GM23338 (cell line): ENCODE data around the gene GRAMD1B. TPM values are rescaled to one million over a fixed set of nuclear protein-coding genes. Genes with fewer than 3 reads are reported as not detected.

Source experiments
- ATAC-seq: fragments of 200-7000 bp; cut with Tn5 transposase; 3 replicates; pipeline ENCODE4 v1.9.1; 2020
- DNase-seq: peaks from one replicate; pipeline ENCODE4 v3.0.0-alpha.2; 2015; ENCODE audit warnings: low spot score
- H2AFZ ChIP-seq: fragments of 200-600 bp; sonication (generic); 2 replicates; pipeline ENCODE4 v1.8.0; 2016; ENCODE audit warnings: antibody characterized with exemption, mild to moderate bottlenecking, moderate library complexity
- H3F3A ChIP-seq: fragments of 200-600 bp; sonication (generic); replicated peaks from 2 replicates; pipeline ENCODE4 v1.8.0; 2017; ENCODE audit warnings: antibody characterized with exemption, mixed run types, low read depth
- H3K27ac ChIP-seq: fragments of 200-600 bp; sonication (generic); 2 replicates; pipeline ENCODE4 v1.6.1; 2016; ENCODE audit warnings: low read depth
- H3K27me3 ChIP-seq: fragments of 200-600 bp; sonication (generic); 2 replicates; pipeline ENCODE4 v1.8.0; 2016; ENCODE audit warnings: mild to moderate bottlenecking, mixed run types, moderate library complexity; ENCODE audit not compliant: insufficient read depth
- H3K36me3 ChIP-seq: fragments of 200-600 bp; sonication (generic); 2 replicates; pipeline ENCODE4 v1.8.0; 2016; ENCODE audit warnings: mild to moderate bottlenecking; ENCODE audit not compliant: insufficient read depth
- H3K4me1 ChIP-seq: fragments of 200-600 bp; sonication (generic); 2 replicates; pipeline ENCODE4 v1.8.0; 2016; ENCODE audit warnings: mild to moderate bottlenecking, moderate library complexity; ENCODE audit not compliant: insufficient read depth
- H3K4me2 ChIP-seq: fragments of 200-600 bp; sonication (generic); 2 replicates; pipeline ENCODE4 v1.7.1; 2017; ENCODE audit warnings: mixed run types
- H3K4me3 ChIP-seq: fragments of 200-600 bp; sonication (generic); 2 replicates; pipeline ENCODE4 v1.6.1; 2016; ENCODE audit warnings: mixed run types
- H3K79me2 ChIP-seq: fragments of 200-600 bp; sonication (generic); replicated peaks from 2 replicates; pipeline ENCODE4 v1.8.0; 2017; ENCODE audit warnings: mild to moderate bottlenecking; ENCODE audit not compliant: insufficient read depth
- H3K9me2 ChIP-seq: fragments of 200-600 bp; sonication (generic); 2 replicates; pipeline ENCODE4 v1.8.0; 2017; ENCODE audit not compliant: insufficient read depth
- H4K20me1 ChIP-seq: fragments of 200-600 bp; sonication (generic); replicated peaks from 2 replicates; pipeline ENCODE4 v1.8.0; 2017; ENCODE audit warnings: mild to moderate bottlenecking; ENCODE audit not compliant: insufficient read depth
- H3K27ac Mint-ChIP-seq: 2 replicates; pipeline ENCODE4 v1.8.0; 2020; ENCODE audit warnings: inconsistent platforms, mild to moderate bottlenecking, moderate library complexity, mixed read lengths
- H3K27me3 Mint-ChIP-seq: 3 replicates; pipeline ENCODE4 v1.8.0; 2022; ENCODE audit warnings: low read depth, mild to moderate bottlenecking, moderate library complexity, mixed read lengths, inconsistent platforms; ENCODE audit not compliant: insufficient read depth, poor library complexity
- H3K36me3 Mint-ChIP-seq: 3 replicates; pipeline ENCODE4 v1.8.0; 2021; ENCODE audit warnings: low read depth, mild to moderate bottlenecking, inconsistent platforms, moderate library complexity, mixed read lengths
- H3K4me1 Mint-ChIP-seq: 3 replicates; pipeline ENCODE4 v1.8.0; 2020; ENCODE audit warnings: mild to moderate bottlenecking, inconsistent platforms, mixed read lengths
- H3K4me3 Mint-ChIP-seq: 3 replicates; pipeline ENCODE4 v1.8.0; 2021; ENCODE audit warnings: moderate library complexity, mild to moderate bottlenecking, inconsistent platforms, mixed read lengths
- H3K9me3 Mint-ChIP-seq: 3 replicates; pipeline ENCODE4 v1.8.0; 2020; ENCODE audit warnings: moderate library complexity, mild to moderate bottlenecking, inconsistent platforms, mixed read lengths
- CREB1 ChIP-seq: fragments of 250-450 bp; sonication (Bioruptor Pico); IDR thresholded peaks from 2 replicates; pipeline ENCODE4 v1.5.0; 2020; ENCODE audit warnings: low read depth, mild to moderate bottlenecking, moderate library complexity
- CTCF ChIP-seq, 2 experiments: fragments of 200-600 bp in 1 of 2; sonication (generic) in 1 of 2; conservative IDR thresholded peaks; 2 replicates each; pipeline versions ENCODE4 v1.5.1 to v1.6.1; 2016 to 2017; ENCODE audit warnings: antibody characterized with exemption in 2 of 2, low read depth in 2 of 2, mild to moderate bottlenecking in 2 of 2, moderate library complexity in 1 of 2
- EZH2 ChIP-seq: fragments of 200-600 bp; sonication (generic); IDR thresholded peaks from one replicate; pipeline ENCODE4 v1.8.0; 2017; ENCODE audit warnings: antibody characterized with exemption, mild to moderate bottlenecking, low read depth; ENCODE audit not compliant: unreplicated experiment
- EZH2phosphoT487 ChIP-seq: fragments of 200-600 bp; sonication (generic); IDR thresholded peaks from one replicate; pipeline ENCODE4 v1.8.1; 2018; ENCODE audit warnings: antibody characterized with exemption; ENCODE audit not compliant: unreplicated experiment
- JUNB ChIP-seq: IDR thresholded peaks from one replicate; pipeline ENCODE4 v1.6.1; 2016; ENCODE audit warnings: antibody characterized with exemption; ENCODE audit not compliant: unreplicated experiment
- NANOG ChIP-seq: IDR thresholded peaks from 2 replicates; pipeline ENCODE4 v1.6.1; 2016; ENCODE audit warnings: antibody characterized with exemption, borderline replicate concordance
- POLR2AphosphoS5 ChIP-seq: IDR thresholded peaks from 2 replicates; pipeline ENCODE4 v1.6.1; 2016; ENCODE audit warnings: antibody characterized with exemption, low read depth
- REST ChIP-seq: IDR thresholded peaks from one replicate; pipeline ENCODE4 v1.6.1; 2018; ENCODE audit warnings: antibody characterized with exemption; ENCODE audit not compliant: unreplicated experiment
- STAT1 ChIP-seq: IDR thresholded peaks from one replicate; pipeline ENCODE4 v1.6.1; 2016; ENCODE audit warnings: antibody characterized with exemption; ENCODE audit not compliant: unreplicated experiment
- ZNF114 ChIP-seq: fragments of 250-450 bp; sonication (Bioruptor Pico); IDR thresholded peaks from 2 replicates; pipeline ENCODE4 v1.5.0; 2020; ENCODE audit warnings: mild to moderate bottlenecking, moderate library complexity
- ZNF331 ChIP-seq: fragments of 250-450 bp; sonication (Bioruptor Pico); IDR thresholded peaks from 2 replicates; pipeline ENCODE4 v1.5.0; 2020; ENCODE audit warnings: low read depth, mild to moderate bottlenecking, moderate library complexity
- polyA plus RNA-seq: library from polyadenylated mRNA; unstranded; fragments of >200 nt; fragmentation: Nextera tagmentation; extraction: Ambion mirVana; gene quantifications from 2 replicates; pipeline ENCODE4 v1.2.1, GENCODE V29; 2016
- total RNA-seq: library from RNA; depleted of rRNA; stranded (reverse); fragments of >200 nt; shearing (Covaris generic); gene quantifications from 2 replicates; pipeline ENCODE4 v1.2.3, GENCODE V29; 2014
- TF ChIP-seq, protein P1 (sequence below): IDR thresholded peaks from 2 replicates; pipeline ENCODE4 v1.6.1; 2016; ENCODE audit warnings: antibody characterized with exemption
- TF ChIP-seq, protein P2 (sequence below): fragments of 250-450 bp; sonication (Bioruptor Pico); IDR thresholded peaks from 2 replicates; pipeline ENCODE4 v1.5.0; 2020; ENCODE audit warnings: mild to moderate bottlenecking, moderate library complexity

The GRAMD1B gene
- total and polyA plus RNA-seq, 2 experiments from 2014 or later: 3.7 to 24.3 TPM

- peaks cover 3% of the 10 kb centered on the region; the same call in 1 of the 3 replicates for H3K9me3 Mint-ChIP-seq
- H3K36me3 Mint-ChIP-seq: peaks cover 5% of the 10 kb centered on the region; the same call in 1 of the 3 replicates
- no peak overlapping the region for H2AFZ ChIP-seq
- no peaks in the 10 kb centered on the region for H4K20me1 ChIP-seq
- no peaks in the 10 kb centered on the region for H3K27me3 ChIP-seq
- H3F3A ChIP-seq: no peaks in the 10 kb centered on the region; the same call in 1 of the 2 replicates
- ATAC-seq (no peak), DNase-seq (no peak)
- no peaks in the 10 kb centered on the region; the same call in 1 of the 2 replicates for H3K79me2 ChIP-seq
- H3K27ac ChIP-seq: no peak overlapping the region
- TF ChIP-seq ZNF331 (CRISPR knock-in tag) (no peak), STAT1 (no peak), ZNF114 (CRISPR knock-in tag) (no peak), EZH2 (no peak), REST (no peak), CTCF (conservative IDR thresholded peaks at IDR 0.05; ENCODE audit: low read depth in 2 of 2) (no peak), EZH2phosphoT487 (no peak), NANOG (no peak), POLR2AphosphoS5 (no peak), JUNB (no peak), CREB1 (CRISPR knock-in tag) (no peak)
- TF ChIP-seq, protein P1, sequence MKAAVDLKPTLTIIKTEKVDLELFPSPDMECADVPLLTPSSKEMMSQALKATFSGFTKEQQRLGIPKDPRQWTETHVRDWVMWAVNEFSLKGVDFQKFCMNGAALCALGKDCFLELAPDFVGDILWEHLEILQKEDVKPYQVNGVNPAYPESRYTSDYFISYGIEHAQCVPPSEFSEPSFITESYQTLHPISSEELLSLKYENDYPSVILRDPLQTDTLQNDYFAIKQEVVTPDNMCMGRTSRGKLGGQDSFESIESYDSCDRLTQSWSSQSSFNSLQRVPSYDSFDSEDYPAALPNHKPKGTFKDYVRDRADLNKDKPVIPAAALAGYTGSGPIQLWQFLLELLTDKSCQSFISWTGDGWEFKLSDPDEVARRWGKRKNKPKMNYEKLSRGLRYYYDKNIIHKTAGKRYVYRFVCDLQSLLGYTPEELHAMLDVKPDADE: no peak
- TF ChIP-seq, protein P2, sequence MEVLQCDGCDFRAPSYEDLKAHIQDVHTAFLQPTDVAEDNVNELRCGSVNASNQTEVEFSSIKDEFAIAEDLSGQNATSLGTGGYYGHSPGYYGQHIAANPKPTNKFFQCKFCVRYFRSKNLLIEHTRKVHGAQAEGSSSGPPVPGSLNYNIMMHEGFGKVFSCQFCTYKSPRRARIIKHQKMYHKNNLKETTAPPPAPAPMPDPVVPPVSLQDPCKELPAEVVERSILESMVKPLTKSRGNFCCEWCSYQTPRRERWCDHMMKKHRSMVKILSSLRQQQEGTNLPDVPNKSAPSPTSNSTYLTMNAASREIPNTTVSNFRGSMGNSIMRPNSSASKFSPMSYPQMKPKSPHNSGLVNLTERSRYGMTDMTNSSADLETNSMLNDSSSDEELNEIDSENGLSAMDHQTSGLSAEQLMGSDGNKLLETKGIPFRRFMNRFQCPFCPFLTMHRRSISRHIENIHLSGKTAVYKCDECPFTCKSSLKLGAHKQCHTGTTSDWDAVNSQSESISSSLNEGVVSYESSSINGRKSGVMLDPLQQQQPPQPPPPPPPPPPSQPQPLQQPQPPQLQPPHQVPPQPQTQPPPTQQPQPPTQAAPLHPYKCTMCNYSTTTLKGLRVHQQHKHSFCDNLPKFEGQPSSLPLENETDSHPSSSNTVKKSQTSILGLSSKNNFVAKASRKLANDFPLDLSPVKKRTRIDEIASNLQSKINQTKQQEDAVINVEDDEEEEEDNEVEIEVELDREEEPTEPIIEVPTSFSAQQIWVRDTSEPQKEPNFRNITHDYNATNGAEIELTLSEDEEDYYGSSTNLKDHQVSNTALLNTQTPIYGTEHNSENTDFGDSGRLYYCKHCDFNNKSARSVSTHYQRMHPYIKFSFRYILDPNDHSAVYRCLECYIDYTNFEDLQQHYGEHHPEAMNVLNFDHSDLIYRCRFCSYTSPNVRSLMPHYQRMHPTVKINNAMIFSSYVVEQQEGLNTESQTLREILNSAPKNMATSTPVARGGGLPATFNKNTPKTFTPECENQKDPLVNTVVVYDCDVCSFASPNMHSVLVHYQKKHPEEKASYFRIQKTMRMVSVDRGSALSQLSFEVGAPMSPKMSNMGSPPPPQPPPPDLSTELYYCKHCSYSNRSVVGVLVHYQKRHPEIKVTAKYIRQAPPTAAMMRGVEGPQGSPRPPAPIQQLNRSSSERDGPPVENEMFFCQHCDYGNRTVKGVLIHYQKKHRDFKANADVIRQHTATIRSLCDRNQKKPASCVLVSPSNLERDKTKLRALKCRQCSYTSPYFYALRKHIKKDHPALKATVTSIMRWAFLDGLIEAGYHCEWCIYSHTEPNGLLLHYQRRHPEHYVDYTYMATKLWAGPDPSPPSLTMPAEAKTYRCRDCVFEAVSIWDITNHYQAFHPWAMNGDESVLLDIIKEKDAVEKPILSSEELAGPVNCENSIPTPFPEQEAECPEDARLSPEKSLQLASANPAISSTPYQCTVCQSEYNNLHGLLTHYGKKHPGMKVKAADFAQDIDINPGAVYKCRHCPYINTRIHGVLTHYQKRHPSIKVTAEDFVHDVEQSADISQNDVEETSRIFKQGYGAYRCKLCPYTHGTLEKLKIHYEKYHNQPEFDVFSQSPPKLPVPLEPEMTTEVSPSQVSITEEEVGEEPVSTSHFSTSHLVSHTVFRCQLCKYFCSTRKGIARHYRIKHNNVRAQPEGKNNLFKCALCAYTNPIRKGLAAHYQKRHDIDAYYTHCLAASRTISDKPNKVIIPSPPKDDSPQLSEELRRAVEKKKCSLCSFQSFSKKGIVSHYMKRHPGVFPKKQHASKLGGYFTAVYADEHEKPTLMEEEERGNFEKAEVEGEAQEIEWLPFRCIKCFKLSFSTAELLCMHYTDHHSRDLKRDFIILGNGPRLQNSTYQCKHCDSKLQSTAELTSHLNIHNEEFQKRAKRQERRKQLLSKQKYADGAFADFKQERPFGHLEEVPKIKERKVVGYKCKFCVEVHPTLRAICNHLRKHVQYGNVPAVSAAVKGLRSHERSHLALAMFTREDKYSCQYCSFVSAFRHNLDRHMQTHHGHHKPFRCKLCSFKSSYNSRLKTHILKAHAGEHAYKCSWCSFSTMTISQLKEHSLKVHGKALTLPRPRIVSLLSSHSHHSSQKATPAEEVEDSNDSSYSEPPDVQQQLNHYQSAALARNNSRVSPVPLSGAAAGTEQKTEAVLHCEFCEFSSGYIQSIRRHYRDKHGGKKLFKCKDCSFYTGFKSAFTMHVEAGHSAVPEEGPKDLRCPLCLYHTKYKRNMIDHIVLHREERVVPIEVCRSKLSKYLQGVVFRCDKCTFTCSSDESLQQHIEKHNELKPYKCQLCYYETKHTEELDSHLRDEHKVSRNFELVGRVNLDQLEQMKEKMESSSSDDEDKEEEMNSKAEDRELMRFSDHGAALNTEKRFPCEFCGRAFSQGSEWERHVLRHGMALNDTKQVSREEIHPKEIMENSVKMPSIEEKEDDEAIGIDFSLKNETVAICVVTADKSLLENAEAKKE: no peak
- H3K4me1 ChIP-seq: peaks cover 10% of the 10 kb centered on the region
- H3K4me3 ChIP-seq: no peak overlapping the region
- no peak overlapping the region for H3K4me3 Mint-ChIP-seq
- no peaks in the 10 kb centered on the region for H3K36me3 ChIP-seq
- 0 out of 2 replicates have a peak, but pooled peaks cover 5% of the 10 kb centered on the region for H3K9me2 ChIP-seq
- H3K27ac Mint-ChIP-seq: no peak overlapping the region
- H3K4me2 ChIP-seq: no peak overlapping the region
- peaks cover 31% of the 10 kb centered on the region for H3K4me1 Mint-ChIP-seq
- peaks cover 13% of the 10 kb centered on the region for H3K27me3 Mint-ChIP-seq
These were observed 154.1 kb downstream of the GRAMD1B start for GRCh38 chr11:123584186-123584585.
